ENCODE data around the gene ASB4. TPM values are rescaled to one million over a fixed set of nuclear protein-coding genes. Genes with fewer than 3 reads are reported as not detected.

ASB4 gene
- total RNA-seq, 1 donor from 2014 or later: 0.21 TPM

GRCh38 chr7:95584769-95585425, 99.2 kb downstream of the ASB4 start:
- H3K27ac Mint-ChIP-seq (ENCODE audit: unreplicated experiment): no peak overlapping the region
- peaks cover 64% of the 10 kb centered on the region for H3K27me3 Mint-ChIP-seq (ENCODE audit: low read depth)
- no peaks in the 10 kb centered on the region for H3K36me3 Mint-ChIP-seq (ENCODE audit: low read depth)
- TF ChIP-seq CTCF (conservative IDR thresholded peaks at IDR 0.05): no peak
- no peak overlapping the region for H3K4me3 Mint-ChIP-seq
- DNase-seq (ENCODE audit: low read depth, low spot score): no peak
- H3K9me3 Mint-ChIP-seq: no peaks in the 10 kb centered on the region
- no peaks in the 10 kb centered on the region for H3K4me1 Mint-ChIP-seq

- no peak overlapping the region for H3K4me3 Mint-ChIP-seq
- TF ChIP-seq CTCF (conservative IDR thresholded peaks at IDR 0.05): no peak
- DNase-seq (ENCODE audit: low read depth, low spot score): no peak
- H3K4me1 Mint-ChIP-seq: no peaks in the 10 kb centered on the region
- H3K27me3 Mint-ChIP-seq (ENCODE audit: low read depth): peaks cover 65% of the 10 kb centered on the region
- H3K36me3 Mint-ChIP-seq (ENCODE audit: low read depth): no peaks in the 10 kb centered on the region
- H3K9me3 Mint-ChIP-seq: no peaks in the 10 kb centered on the region
- H3K27ac Mint-ChIP-seq (ENCODE audit: unreplicated experiment): no peak overlapping the region
Measured at GRCh38 chr7:95585426-95585789, 99.7 kb downstream of the ASB4 start.

- no peak overlapping the region for H3K27ac Mint-ChIP-seq (ENCODE audit: unreplicated experiment)
- no peaks in the 10 kb centered on the region for H3K4me1 Mint-ChIP-seq
- TF ChIP-seq CTCF (conservative IDR thresholded peaks at IDR 0.05): no peak
- H3K36me3 Mint-ChIP-seq (ENCODE audit: low read depth): no peaks in the 10 kb centered on the region
- no peak overlapping the region for H3K4me3 Mint-ChIP-seq
- peaks cover 68% of the 10 kb centered on the region for H3K27me3 Mint-ChIP-seq (ENCODE audit: low read depth)
- DNase-seq (ENCODE audit: low read depth, low spot score): no peak
- H3K9me3 Mint-ChIP-seq: no peaks in the 10 kb centered on the region
Measured at GRCh38 chr7:95586951-95587301, 101.2 kb downstream of the ASB4 start.

GRCh38 chr7:95589031-95589430, 103.3 kb downstream of the ASB4 start:
- no peaks in the 10 kb centered on the region for H3K9me3 Mint-ChIP-seq
- no peaks in the 10 kb centered on the region for H3K4me1 Mint-ChIP-seq
- H3K27ac Mint-ChIP-seq (ENCODE audit: unreplicated experiment): no peak overlapping the region
- no peak for TF ChIP-seq CTCF (conservative IDR thresholded peaks at IDR 0.05)
- peaks cover 67% of the 10 kb centered on the region for H3K27me3 Mint-ChIP-seq (ENCODE audit: low read depth)
- no peak overlapping the region for H3K4me3 Mint-ChIP-seq
- DNase-seq (ENCODE audit: low read depth, low spot score): no peak
- H3K36me3 Mint-ChIP-seq (ENCODE audit: low read depth): no peaks in the 10 kb centered on the region

GRCh38 chr7:95589766-95590165, 104.0 kb downstream of the ASB4 start:
- DNase-seq (ENCODE audit: low read depth, low spot score): no peak
- no peaks in the 10 kb centered on the region for H3K4me1 Mint-ChIP-seq
- no peaks in the 10 kb centered on the region for H3K36me3 Mint-ChIP-seq (ENCODE audit: low read depth)
- TF ChIP-seq CTCF (conservative IDR thresholded peaks at IDR 0.05): no peak
- peaks cover 69% of the 10 kb centered on the region for H3K27me3 Mint-ChIP-seq (ENCODE audit: low read depth)
- no peak overlapping the region for H3K27ac Mint-ChIP-seq (ENCODE audit: unreplicated experiment)
- H3K9me3 Mint-ChIP-seq: no peaks in the 10 kb centered on the region
- no peak overlapping the region for H3K4me3 Mint-ChIP-seq

Other genes starting within 250 kb of the ASB4 start
- not detected in 2 replicates for gene PON1, start 161.4 kb upstream of the ASB4 start, total RNA-seq
- not detected in 2 replicates for gene PON3, start 89.6 kb upstream of the ASB4 start, total RNA-seq
- gene PON2, start 50.9 kb upstream of the ASB4 start, total RNA-seq: 92.3 and 97.1 TPM in 2 replicates
- gene PDK4, start 110.6 kb downstream of the ASB4 start, total RNA-seq: 0.07 TPM in 1 of 2 replicates, not detected in the other

Measured in neural crest cell (in vitro differentiated cells).